Colon (tissue), 2 donors: ENCODE measurements around the gene RGS7.
"Not testable (repeated sequence)": the region's sequence is repeated elsewhere in the genome, so short reads cannot be mapped to it uniquely, and the experiment has no call there.

Experiments
- FAIRE-seq: peaks from 2 replicates; lab custom pipeline; 2012; peaks lifted over from hg19 to GRCh38; lab: Jason Lieb, UNC
- donor health status: control.
- donor health status: control.

RGS7 gene

GRCh38 chr1:240776237-240776636 is 580.8 kb downstream of the RGS7 start:
- FAIRE-seq, result no peak

- FAIRE-seq, result no peak
Measured at GRCh38 chr1:240772131-240772530, 584.9 kb downstream of the RGS7 start.

- no peak for FAIRE-seq
Measured at GRCh38 chr1:240771450-240771849, 585.6 kb downstream of the RGS7 start.

GRCh38 chr1:240768979-240769378 is 588.0 kb downstream of the RGS7 start:
- no peak for FAIRE-seq

- no peak for FAIRE-seq
Measured at GRCh38 chr1:240766831-240767230, 590.2 kb downstream of the RGS7 start.

GRCh38 chr1:240765732-240766363 is 591.2 kb downstream of the RGS7 start:
- no peak for FAIRE-seq

- FAIRE-seq, result no peak
Measured at GRCh38 chr1:240763771-240764170, 593.2 kb downstream of the RGS7 start.

GRCh38 chr1:240763095-240763494 is 593.9 kb downstream of the RGS7 start:
- not testable (repeated sequence) for FAIRE-seq

GRCh38 chr1:240762471-240762987 is 594.5 kb downstream of the RGS7 start:
- not testable (repeated sequence) for FAIRE-seq

- FAIRE-seq, result not testable (repeated sequence)
Measured at GRCh38 chr1:240758777-240759176, 598.2 kb downstream of the RGS7 start.

- no peak for FAIRE-seq
Measured at GRCh38 chr1:240758296-240758695, 598.7 kb downstream of the RGS7 start.

- FAIRE-seq, result no peak
Measured at GRCh38 chr1:240747907-240748306, 609.1 kb downstream of the RGS7 start.

- no peak for FAIRE-seq
Measured at GRCh38 chr1:240743705-240744104, 613.3 kb downstream of the RGS7 start.

GRCh38 chr1:240739754-240740153 is 617.3 kb downstream of the RGS7 start:
- FAIRE-seq, result no peak

GRCh38 chr1:240739139-240739538 is 617.9 kb downstream of the RGS7 start:
- no peak for FAIRE-seq

GRCh38 chr1:240737766-240738265 is 619.2 kb downstream of the RGS7 start:
- no peak for FAIRE-seq

GRCh38 chr1:240737298-240737697 is 619.7 kb downstream of the RGS7 start:
- no peak for FAIRE-seq

- not testable (repeated sequence) for FAIRE-seq
Measured at GRCh38 chr1:240734705-240735104, 622.3 kb downstream of the RGS7 start.

GRCh38 chr1:240734001-240734400 is 623.0 kb downstream of the RGS7 start:
- FAIRE-seq, result no peak

GRCh38 chr1:240732390-240732789 is 624.6 kb downstream of the RGS7 start:
- FAIRE-seq, result no peak
